ENCODE data around the gene HDC. TPM values are rescaled to one million over a fixed set of nuclear protein-coding genes. Genes with fewer than 3 reads are reported as not detected.

Gene HDC
- total and polyA plus RNA-seq, 10 of the 15 experiments (the other 5 are each of a cell fraction or from before 2014, with no cell fraction given): not detected

GRCh38 chr15:50304836-50305235 is 39.3 kb upstream of the HDC start:
- no peak overlapping the region for H3K4me3 ChIP-seq
- H3K36me3 ChIP-seq (ENCODE audit: control insufficient read depth in 2 of 2, insufficient read depth in 2 of 2, low read length in 1 of 2): peaks cover 0 to 14% of the 10 kb centered on the region in 2 experiments
- in situ Hi-C loops (cut with MboI): no loop called here

More at GRCh38 chr15:50304836-50305235, 39.3 kb upstream of the HDC start:
- no peak overlapping the region for H3K27ac ChIP-seq (ENCODE audit: control insufficient read depth, insufficient read depth)
- ChIA-PET SMC1A (ENCODE audit: uncharacterized antibody, unreplicated experiment) (interaction anchor here (0.7 kb wide), 1 partner anchor 8 kb away, joined by 3 read pairs; no protein-coding TSS in a partner anchor), CTCF (interaction anchor here (2.0 kb wide), 1 partner anchor 11 kb away, joined by 12 read pairs; no protein-coding TSS in a partner anchor), RAD21 (ENCODE audit: unreplicated experiment) (no interaction called here), POLR2A (no interaction called here)
- no peak overlapping the region for H2AFZ ChIP-seq (ENCODE audit: control insufficient read depth, low read depth, low read length)
- intact Hi-C loops (cut with micrococcal nuclease; ENCODE audit: unreplicated experiment): no loop called here
- H3K27me3 ChIP-seq (replicated peaks in 1 of 2; ENCODE audit: control insufficient read depth in 2 of 2, insufficient read depth in 2 of 2, low read length in 1 of 2): no peaks in the 10 kb centered on the region
- peaks cover 4% of the 10 kb centered on the region for H3K4me1 ChIP-seq (ENCODE audit: control insufficient read depth, insufficient read depth, low read length)
- no peak overlapping the region for H3K4me2 ChIP-seq (ENCODE audit: control insufficient read depth, insufficient read depth)
- no peaks in the 10 kb centered on the region for H4K20me1 ChIP-seq (ENCODE audit: control insufficient read depth, insufficient read depth)
- ATAC-seq (no peak), FAIRE-seq (no peak), DNase-seq (ENCODE audit: low read depth, low spot score) (no peak)
- H3K9ac ChIP-seq (ENCODE audit: control insufficient read depth, insufficient read depth, low read length): no peak overlapping the region
- BruUV-seq (replicated peaks): no TSS peak
- TF ChIP-seq CEBPZ (IDR thresholded peaks at IDR 0.05; ENCODE audit: low read depth, low read length) (no peak), SIN3A (IDR thresholded peaks at IDR 0.05; ENCODE audit: low read depth, low read length) (no peak), BACH1 (IDR thresholded peaks at IDR 0.05; ENCODE audit: borderline replicate concordance) (no peak)
- no peaks in the 10 kb centered on the region for H3K79me2 ChIP-seq (ENCODE audit: control insufficient read depth, insufficient read depth, low read length)
- H3K9me3 ChIP-seq (replicated peaks; ENCODE audit: control insufficient read depth, insufficient read depth, low read length): peaks cover 8% of the 10 kb centered on the region; the same call in 2 of the 3 replicates
- 100% methylated on average over 1 of the region's 1 CpG for WGBS (ENCODE audit: insufficient coverage, insufficient replicate concordance, low lambda C conversion rate, missing lambda C conversion rate)
